Measurements from ENCODE around the gene SUGCT.

Gene SUGCT

GRCh38 chr7:40701836-40702551, 567.2 kb downstream of the SUGCT start:
- in situ Hi-C loops (cut with HindIII; ENCODE audit: low pct_ligation_motif_present, low sequenced_read_pairs), result no loop called here
- Histone ChIP-seq H3K36me3 (replicated peaks) (no peaks in the 10 kb centered on the region), H3K4me3 (ENCODE audit: low read depth, low read length) (no peak overlapping the region), H3K27me3 (replicated peaks) (no peaks in the 10 kb centered on the region), H3K27ac (no peak overlapping the region)
- TF ChIP-seq CTCF (IDR thresholded peaks at IDR 0.05; ENCODE audit: low read depth, low read length, missing control alignments), result no peak
- DNase-seq, result no peak

- H3K4me3 ChIP-seq (ENCODE audit: low read depth, low read length), result no peak overlapping the region
- TF ChIP-seq CTCF (IDR thresholded peaks at IDR 0.05; ENCODE audit: low read depth, low read length, missing control alignments), result peak; percentile 30
- in situ Hi-C loops (cut with HindIII; ENCODE audit: low pct_ligation_motif_present, low sequenced_read_pairs), result no loop called here
- no peaks in the 10 kb centered on the region for H3K36me3 ChIP-seq (replicated peaks)
- no peak for DNase-seq
- H3K27me3 ChIP-seq (replicated peaks), result no peaks in the 10 kb centered on the region
- no peak overlapping the region for H3K27ac ChIP-seq
Measured at GRCh38 chr7:40704172-40704571, 569.4 kb downstream of the SUGCT start.

- Histone ChIP-seq H3K27me3 (replicated peaks) (no peaks in the 10 kb centered on the region), H3K27ac (no peak overlapping the region), H3K4me3 (ENCODE audit: low read depth, low read length) (no peak overlapping the region), H3K36me3 (replicated peaks) (no peaks in the 10 kb centered on the region)
- in situ Hi-C loops (cut with HindIII; ENCODE audit: low pct_ligation_motif_present, low sequenced_read_pairs), result no loop called here
- no peak for DNase-seq
- no peak for TF ChIP-seq CTCF (IDR thresholded peaks at IDR 0.05; ENCODE audit: low read depth, low read length, missing control alignments)
Measured at GRCh38 chr7:40706829-40707228, 572.0 kb downstream of the SUGCT start.

- TF ChIP-seq CTCF (IDR thresholded peaks at IDR 0.05; ENCODE audit: low read depth, low read length, missing control alignments), result no peak
- H3K4me3 ChIP-seq (ENCODE audit: low read depth, low read length), result no peak overlapping the region
- no peak overlapping the region for H3K27ac ChIP-seq
- DNase-seq, result no peak
- H3K36me3 ChIP-seq (replicated peaks), result no peaks in the 10 kb centered on the region
- in situ Hi-C loops (cut with HindIII; ENCODE audit: low pct_ligation_motif_present, low sequenced_read_pairs), result no loop called here
- no peaks in the 10 kb centered on the region for H3K27me3 ChIP-seq (replicated peaks)
Measured at GRCh38 chr7:40709062-40709964, 574.5 kb downstream of the SUGCT start.

GRCh38 chr7:40711706-40712105, 576.9 kb downstream of the SUGCT start:
- DNase-seq, result no peak
- Histone ChIP-seq H3K4me3 (ENCODE audit: low read depth, low read length) (no peak overlapping the region), H3K27ac (no peak overlapping the region), H3K36me3 (replicated peaks) (no peaks in the 10 kb centered on the region), H3K27me3 (replicated peaks) (no peaks in the 10 kb centered on the region)
- in situ Hi-C loops (cut with HindIII; ENCODE audit: low pct_ligation_motif_present, low sequenced_read_pairs), result no loop called here
- TF ChIP-seq CTCF (IDR thresholded peaks at IDR 0.05; ENCODE audit: low read depth, low read length, missing control alignments), result no peak
